Osteocyte (in vitro differentiated cells): ENCODE data around the gene RREB1. TPM values are rescaled to one million over a fixed set of nuclear protein-coding genes. Genes with fewer than 3 reads are reported as not detected.

Experiments used
- DNase-seq: peaks from one replicate; pipeline ENCODE4 v3.0.0; 2021; ENCODE audit warnings: mixed read lengths; ENCODE audit not compliant: unreplicated experiment; ENCODE audit errors: extremely low spot score
- H3K27ac Mint-ChIP-seq: one replicate; pipeline ENCODE4 v1.8.0; 2021; ENCODE audit warnings: mild to moderate bottlenecking, mixed read lengths; ENCODE audit not compliant: unreplicated experiment
- H3K27me3 Mint-ChIP-seq: one replicate; pipeline ENCODE4 v1.8.0; 2021; ENCODE audit warnings: mixed read lengths; ENCODE audit not compliant: unreplicated experiment
- H3K36me3 Mint-ChIP-seq: one replicate; pipeline ENCODE4 v1.8.0; 2021; ENCODE audit warnings: mixed read lengths; ENCODE audit not compliant: unreplicated experiment
- H3K4me1 Mint-ChIP-seq: one replicate; pipeline ENCODE4 v1.8.0; 2021; ENCODE audit warnings: mixed read lengths; ENCODE audit not compliant: unreplicated experiment
- H3K4me3 Mint-ChIP-seq: one replicate; pipeline ENCODE4 v1.8.0; 2021; ENCODE audit warnings: mild to moderate bottlenecking, moderate library complexity, mixed read lengths; ENCODE audit not compliant: unreplicated experiment
- H3K9me3 Mint-ChIP-seq: one replicate; pipeline ENCODE4 v1.8.0; 2021; ENCODE audit warnings: mixed read lengths; ENCODE audit not compliant: unreplicated experiment
- total RNA-seq: library from RNA; stranded (reverse); gene quantifications from 2 replicates; pipeline ENCODE4 v1.2.1, GENCODE V29; 2021
- TF ChIP-seq, protein P1 (sequence below): fragments of 200-600 bp; sonication (generic); IDR thresholded peaks from 2 replicates; pipeline ENCODE4 v1.5.0; 2021; ENCODE audit warnings: antibody characterized with exemption, mild to moderate bottlenecking, moderate library complexity

The RREB1 gene
- total RNA-seq, 1 donor from 2014 or later: 29.9 TPM

- H3K4me1 Mint-ChIP-seq: peaks cover 53% of the 10 kb centered on the region
- peak overlapping the region; percentile 34 for H3K27ac Mint-ChIP-seq
- H3K27me3 Mint-ChIP-seq: no peaks in the 10 kb centered on the region
- TF ChIP-seq, protein P1, sequence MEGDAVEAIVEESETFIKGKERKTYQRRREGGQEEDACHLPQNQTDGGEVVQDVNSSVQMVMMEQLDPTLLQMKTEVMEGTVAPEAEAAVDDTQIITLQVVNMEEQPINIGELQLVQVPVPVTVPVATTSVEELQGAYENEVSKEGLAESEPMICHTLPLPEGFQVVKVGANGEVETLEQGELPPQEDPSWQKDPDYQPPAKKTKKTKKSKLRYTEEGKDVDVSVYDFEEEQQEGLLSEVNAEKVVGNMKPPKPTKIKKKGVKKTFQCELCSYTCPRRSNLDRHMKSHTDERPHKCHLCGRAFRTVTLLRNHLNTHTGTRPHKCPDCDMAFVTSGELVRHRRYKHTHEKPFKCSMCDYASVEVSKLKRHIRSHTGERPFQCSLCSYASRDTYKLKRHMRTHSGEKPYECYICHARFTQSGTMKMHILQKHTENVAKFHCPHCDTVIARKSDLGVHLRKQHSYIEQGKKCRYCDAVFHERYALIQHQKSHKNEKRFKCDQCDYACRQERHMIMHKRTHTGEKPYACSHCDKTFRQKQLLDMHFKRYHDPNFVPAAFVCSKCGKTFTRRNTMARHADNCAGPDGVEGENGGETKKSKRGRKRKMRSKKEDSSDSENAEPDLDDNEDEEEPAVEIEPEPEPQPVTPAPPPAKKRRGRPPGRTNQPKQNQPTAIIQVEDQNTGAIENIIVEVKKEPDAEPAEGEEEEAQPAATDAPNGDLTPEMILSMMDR: no peak
- no peaks in the 10 kb centered on the region for H3K36me3 Mint-ChIP-seq
- no peak overlapping the region for H3K4me3 Mint-ChIP-seq
- no peak for DNase-seq
- H3K9me3 Mint-ChIP-seq: no peaks in the 10 kb centered on the region
Measured at GRCh38 chr6:7111095-7111690, 3.4 kb downstream of the RREB1 start.

- Mint-ChIP-seq H3K9me3 (no peaks in the 10 kb centered on the region), H3K27ac (peak overlapping the region; percentile 15), H3K4me1 (peaks cover 50% of the 10 kb centered on the region), H3K4me3 (peak overlapping the region; percentile 19), H3K27me3 (no peaks in the 10 kb centered on the region), H3K36me3 (no peaks in the 10 kb centered on the region)
- no peak for DNase-seq
- TF ChIP-seq, protein P1: no peak
Measured at GRCh38 chr6:7112171-7112570, 4.4 kb downstream of the RREB1 start.

- peaks cover 50% of the 10 kb centered on the region for H3K4me1 Mint-ChIP-seq
- no peaks in the 10 kb centered on the region for H3K9me3 Mint-ChIP-seq
- DNase-seq: peak; percentile 68
- H3K27ac Mint-ChIP-seq: peak overlapping the region; percentile 15
- TF ChIP-seq, protein P1: no peak
- H3K4me3 Mint-ChIP-seq: peak overlapping the region; percentile 28
- no peaks in the 10 kb centered on the region for H3K36me3 Mint-ChIP-seq
- H3K27me3 Mint-ChIP-seq: no peaks in the 10 kb centered on the region
Measured at GRCh38 chr6:7112741-7113313, 5.1 kb downstream of the RREB1 start.

GRCh38 chr6:7114744-7115458 lies 7.1 kb downstream of the RREB1 start:
- Mint-ChIP-seq H3K27me3 (no peaks in the 10 kb centered on the region), H3K4me3 (no peak overlapping the region), H3K36me3 (no peaks in the 10 kb centered on the region), H3K4me1 (peaks cover 52% of the 10 kb centered on the region), H3K27ac (no peak overlapping the region), H3K9me3 (no peaks in the 10 kb centered on the region)
- TF ChIP-seq, protein P1: no peak
- peak; percentile 25 for DNase-seq

GRCh38 chr6:7115543-7116231 lies 7.9 kb downstream of the RREB1 start:
- no peaks in the 10 kb centered on the region for H3K27me3 Mint-ChIP-seq
- H3K27ac Mint-ChIP-seq: no peak overlapping the region
- TF ChIP-seq, protein P1: no peak
- peaks cover 44% of the 10 kb centered on the region for H3K4me1 Mint-ChIP-seq
- H3K36me3 Mint-ChIP-seq: no peaks in the 10 kb centered on the region
- H3K9me3 Mint-ChIP-seq: no peaks in the 10 kb centered on the region
- no peak for DNase-seq
- H3K4me3 Mint-ChIP-seq: no peak overlapping the region
